Mesenchymal stem cell (in vitro differentiated cells and primary cell): ENCODE data around the gene PDE4B.

ENCODE experiments used
- DNase-seq: peaks from one replicate; pipeline ENCODE4 v3.0.0-alpha.2; 2013
- H2AFZ ChIP-seq: one replicate; pipeline ENCODE4 v1.6.1; 2013; ENCODE audit warnings: low read depth, mild to moderate bottlenecking, control low read depth, inconsistent platforms, low read length, moderate library complexity
- H2AK5ac ChIP-seq: 2 replicates; pipeline ENCODE4 v1.6.1; 2013; ENCODE audit warnings: low read length, moderate library complexity, mild to moderate bottlenecking, inconsistent platforms; ENCODE audit not compliant: severe bottlenecking
- H2BK120ac ChIP-seq: one replicate; pipeline ENCODE4 v1.6.1; 2013; ENCODE audit warnings: low read depth, mild to moderate bottlenecking, inconsistent platforms, low read length, moderate library complexity
- H2BK12ac ChIP-seq, 2 experiments: one replicate each; pipeline ENCODE4 v1.6.1; 2013; ENCODE audit warnings: inconsistent platforms in 2 of 2, low read length in 2 of 2, mild to moderate bottlenecking in 2 of 2, moderate library complexity in 2 of 2, control low read depth in 1 of 2
- H2BK15ac ChIP-seq: one replicate; pipeline ENCODE4 v1.6.1; 2013; ENCODE audit warnings: mild to moderate bottlenecking, low read depth, inconsistent platforms; ENCODE audit not compliant: poor library complexity, severe bottlenecking
- H2BK5ac ChIP-seq: 2 replicates; pipeline ENCODE4 v1.6.1; 2013; ENCODE audit warnings: low read depth, mild to moderate bottlenecking, low read length, control low read depth, inconsistent platforms; ENCODE audit not compliant: poor library complexity, severe bottlenecking
- H3K14ac ChIP-seq, 2 experiments: one replicate each; pipeline ENCODE4 v1.6.1; 2013; ENCODE audit warnings: inconsistent platforms in 2 of 2, low read length in 2 of 2, control low read depth in 1 of 2, mild to moderate bottlenecking in 1 of 2, moderate library complexity in 1 of 2
- H3K18ac ChIP-seq, 2 experiments: one replicate each; pipeline ENCODE4 v1.6.1; 2013; ENCODE audit warnings: inconsistent platforms in 2 of 2, low read length in 2 of 2, control low read depth in 1 of 2, low read depth in 1 of 2, mild to moderate bottlenecking in 1 of 2
- H3K23ac ChIP-seq, 2 experiments: one replicate each; pipeline ENCODE4 v1.6.1; 2013; ENCODE audit warnings: inconsistent platforms in 2 of 2, low read length in 2 of 2, mild to moderate bottlenecking in 2 of 2, moderate library complexity in 2 of 2, control low read depth in 1 of 2
- H3K27ac ChIP-seq: 2 replicates; pipeline ENCODE4 v1.5.1; 2013; ENCODE audit warnings: mild to moderate bottlenecking, moderate library complexity, low read length, control low read depth, inconsistent platforms; ENCODE audit not compliant: poor library complexity, severe bottlenecking
- H3K27me3 ChIP-seq, 2 experiments: 2 replicates each; pipeline versions ENCODE4 v1.6.1 to v1.7.0; 2013; ENCODE audit warnings: low read length in 2 of 2, mild to moderate bottlenecking in 2 of 2, moderate library complexity in 2 of 2, control low read depth in 1 of 2, inconsistent platforms in 1 of 2; ENCODE audit not compliant: control insufficient read depth in 1 of 2, insufficient read depth in 1 of 2
- H3K36me3 ChIP-seq, 2 experiments: 2 replicates each; pipeline versions ENCODE4 v1.6.1 to v1.7.0; 2013; ENCODE audit warnings: low read length in 2 of 2, control low read depth in 1 of 2, inconsistent platforms in 1 of 2, low read depth in 1 of 2, mild to moderate bottlenecking in 1 of 2; ENCODE audit not compliant: insufficient read depth in 2 of 2, control insufficient read depth in 1 of 2
- H3K4ac ChIP-seq, 2 experiments: one replicate each; pipeline ENCODE4 v1.6.1; 2013; ENCODE audit warnings: inconsistent platforms in 2 of 2, low read length in 2 of 2, mild to moderate bottlenecking in 2 of 2, moderate library complexity in 2 of 2, control low read depth in 1 of 2, low read depth in 1 of 2
- H3K4me1 ChIP-seq: 2 replicates; pipeline ENCODE4 v1.6.1; 2013; ENCODE audit warnings: low read depth, low read length, control low read depth; ENCODE audit not compliant: control insufficient read depth, insufficient read depth
- H3K4me2 ChIP-seq: 2 replicates; pipeline ENCODE4 v1.6.1; 2013; ENCODE audit warnings: low read length, mild to moderate bottlenecking, inconsistent platforms; ENCODE audit not compliant: poor library complexity, severe bottlenecking
- H3K4me3 ChIP-seq, 2 experiments: 2 replicates each; pipeline versions ENCODE4 v1.5.1 to v1.7.0; 2013; ENCODE audit warnings: low read length in 2 of 2, mild to moderate bottlenecking in 2 of 2, control low read depth in 1 of 2, low read depth in 1 of 2; ENCODE audit not compliant: insufficient read depth in 1 of 2
- H3K79me1 ChIP-seq: replicated peaks from 2 replicates; pipeline ENCODE4 v1.6.1; 2013; ENCODE audit warnings: mild to moderate bottlenecking, control low read depth, low read length, inconsistent platforms; ENCODE audit not compliant: poor library complexity, severe bottlenecking
- H3K9ac ChIP-seq: 2 replicates; pipeline ENCODE4 v1.7.0; 2013; ENCODE audit warnings: mild to moderate bottlenecking, low read length, moderate library complexity
- H3K9me3 ChIP-seq: 2 replicates; pipeline ENCODE4 v1.7.0; 2013; ENCODE audit warnings: mild to moderate bottlenecking, low read length; ENCODE audit not compliant: control insufficient read depth
- H4K8ac ChIP-seq: one replicate; pipeline ENCODE4 v1.6.1; 2013; ENCODE audit warnings: inconsistent platforms, mild to moderate bottlenecking, low read length, moderate library complexity
- H4K91ac ChIP-seq: one replicate; pipeline ENCODE4 v1.6.1; 2013; ENCODE audit warnings: mild to moderate bottlenecking, low read length, inconsistent platforms
- WGBS: methylation state at CpG from one replicate; pipeline ENCODE4 v1.1.7; 2013; ENCODE audit warnings: mixed read lengths; 5-methylcytosine and 5-hydroxymethylcytosine counted together

PDE4B gene

GRCh38 chr1:66084442-66084841 is 291.7 kb downstream of the PDE4B start:
- no peak overlapping the region for H3K27ac ChIP-seq
- H2AK5ac ChIP-seq = no peak overlapping the region
- H2AFZ ChIP-seq = no peak overlapping the region
- no peak overlapping the region for H3K4me2 ChIP-seq
- no peaks in the 10 kb centered on the region for H3K79me1 ChIP-seq
- H3K14ac ChIP-seq = no peak overlapping the region
- no peaks in the 10 kb centered on the region for H3K36me3 ChIP-seq
- no peak overlapping the region for H3K9ac ChIP-seq
- no peak overlapping the region for H3K4ac ChIP-seq
- H3K4me3 ChIP-seq = no peak overlapping the region
- peaks cover 0 to 4% of the 10 kb centered on the region in 2 experiments for H3K27me3 ChIP-seq
- no peaks in the 10 kb centered on the region for H3K4me1 ChIP-seq
- no peak overlapping the region for H3K23ac ChIP-seq
- H4K91ac ChIP-seq = no peak overlapping the region
- H2BK15ac ChIP-seq = no peak overlapping the region
- H3K18ac ChIP-seq = no peak overlapping the region
- H3K9me3 ChIP-seq = no peaks in the 10 kb centered on the region
- H2BK120ac ChIP-seq = no peak overlapping the region
- DNase-seq = no peak
- H4K8ac ChIP-seq = no peak overlapping the region
- H2BK12ac ChIP-seq = no peak overlapping the region
- H2BK5ac ChIP-seq = no peak overlapping the region

GRCh38 chr1:66085600-66085999 is 292.9 kb downstream of the PDE4B start:
- no peak overlapping the region for H3K4ac ChIP-seq
- 72% methylated on average over 2 of the region's 4 CpGs for WGBS

GRCh38 chr1:66088787-66089186 is 296.1 kb downstream of the PDE4B start:
- H3K14ac ChIP-seq = no peak overlapping the region
- no peak overlapping the region for H3K4me3 ChIP-seq
- H3K4me1 ChIP-seq = no peaks in the 10 kb centered on the region
- peaks cover 0 to 4% of the 10 kb centered on the region in 2 experiments for H3K27me3 ChIP-seq
- H4K8ac ChIP-seq = no peak overlapping the region
- no peak for DNase-seq
- H4K91ac ChIP-seq = no peak overlapping the region
- no peak overlapping the region for H2AFZ ChIP-seq
- no peak overlapping the region for H3K4ac ChIP-seq
- H2BK5ac ChIP-seq = no peak overlapping the region
- H3K36me3 ChIP-seq = no peaks in the 10 kb centered on the region
- no peak overlapping the region for H2BK15ac ChIP-seq
- H3K27ac ChIP-seq = no peak overlapping the region
- no peak overlapping the region for H2AK5ac ChIP-seq
- no peak overlapping the region for H2BK120ac ChIP-seq
- no peak overlapping the region for H3K4me2 ChIP-seq
- no peak overlapping the region for H3K9ac ChIP-seq
- H3K18ac ChIP-seq = no peak overlapping the region
- no peaks in the 10 kb centered on the region for H3K9me3 ChIP-seq
- H2BK12ac ChIP-seq = no peak overlapping the region
- no CpG with 5 or more reads among the region's 3 CpGs for WGBS
- H3K23ac ChIP-seq = no peak overlapping the region
- no peaks in the 10 kb centered on the region for H3K79me1 ChIP-seq

More at GRCh38 chr1:66085600-66085999, 292.9 kb downstream of the PDE4B start:
- Histone ChIP-seq H4K91ac (no peak overlapping the region), H3K27me3 (peaks cover 0 to 4% of the 10 kb centered on the region in 2 experiments), H3K4me2 (no peak overlapping the region), H3K36me3 (no peaks in the 10 kb centered on the region), H2BK120ac (no peak overlapping the region), H3K18ac (no peak overlapping the region), H3K79me1 (no peaks in the 10 kb centered on the region), H4K8ac (no peak overlapping the region), H2BK12ac (no peak overlapping the region), H2BK5ac (no peak overlapping the region), H2AFZ (no peak overlapping the region), H3K4me3 (no peak overlapping the region), H3K9me3 (no peaks in the 10 kb centered on the region), H3K4me1 (no peaks in the 10 kb centered on the region), H3K27ac (no peak overlapping the region), H2BK15ac (no peak overlapping the region), H3K14ac (no peak overlapping the region), H3K9ac (no peak overlapping the region), H3K23ac (no peak overlapping the region), H2AK5ac (no peak overlapping the region)
- no peak for DNase-seq

GRCh38 chr1:66090859-66091457 is 298.3 kb downstream of the PDE4B start:
- DNase-seq = no peak
- Histone ChIP-seq H3K4me3 (no peak overlapping the region), H2BK12ac (no peak overlapping the region), H3K23ac (no peak overlapping the region), H3K9me3 (no peaks in the 10 kb centered on the region), H3K36me3 (no peaks in the 10 kb centered on the region), H3K14ac (no peak overlapping the region), H2BK120ac (no peak overlapping the region), H3K4ac (no peak overlapping the region), H3K4me2 (no peak overlapping the region), H2AK5ac (no peak overlapping the region), H3K27me3 (no peaks in the 10 kb centered on the region), H3K79me1 (no peaks in the 10 kb centered on the region), H3K9ac (no peak overlapping the region), H2AFZ (no peak overlapping the region), H2BK5ac (no peak overlapping the region), H3K18ac (no peak overlapping the region), H4K91ac (no peak overlapping the region), H4K8ac (no peak overlapping the region), H3K4me1 (no peaks in the 10 kb centered on the region), H2BK15ac (no peak overlapping the region), H3K27ac (no peak overlapping the region)
- 72% methylated on average over 2 of the region's 7 CpGs for WGBS
